Colonic mucosa (tissue), 4 donors: ENCODE measurements around the gene MYL3. TPM values are rescaled to one million over a fixed set of nuclear protein-coding genes. Genes with fewer than 3 reads are reported as not detected.

Experiments used
- DNase-seq: peaks from one replicate; pipeline ENCODE4 v3.0.0-alpha.2; 2020
- H3K27ac ChIP-seq: fragments of 200-600 bp; one replicate; pipeline ENCODE4 v1.8.0; 2021
- H3K27me3 ChIP-seq: fragments of 200-600 bp; one replicate; pipeline ENCODE4 v1.8.0; 2021
- H3K36me3 ChIP-seq: fragments of 200-600 bp; one replicate; pipeline ENCODE4 v1.8.0; 2021
- H3K4me1 ChIP-seq: fragments of 200-600 bp; one replicate; pipeline ENCODE4 v1.8.0; 2021; ENCODE audit warnings: mild to moderate bottlenecking
- H3K4me3 ChIP-seq: fragments of 200-600 bp; one replicate; pipeline ENCODE4 v1.8.0; 2021
- H3K9ac ChIP-seq, 2 donors: one replicate each; pipeline ENCODE4 v1.7.0; 2013; ENCODE audit warnings: control low read depth in 2 of 2, low read depth in 2 of 2, low read length in 2 of 2
- H3K9me3 ChIP-seq: fragments of 200-600 bp; one replicate; pipeline ENCODE4 v1.8.0; 2021
- CTCF ChIP-seq: fragments of 200-600 bp; IDR thresholded peaks from one replicate; pipeline ENCODE4 v1.8.0; 2022; ENCODE audit warnings: antibody characterized with exemption, mild to moderate bottlenecking
- intact Hi-C: fragments of 100-400 bp; cut with DNase I; formaldehyde crosslinking; loops from one replicate; pipeline ENCODE4 v1.14.1; 2022
- total RNA-seq, 2 donors: library from RNA; stranded (reverse); fragmentation: NEBNext Ultra II Directional in 1 of 2; extraction: Animal tissue kit (Norgen Biotek cat#: 25700) in 1 of 2; gene quantifications; one replicate each; pipeline ENCODE4 v1.2.1, GENCODE V29; 2021
- donor health status: healthy.
- donor health status: DM: no; HTN: no; CAD: no.
- donor health status: DM: no; HTN: no; CAD: no.

MYL3 gene
- total RNA-seq, 2 donors from 2014 or later, result 1.7 TPM; not detected in 1

GRCh38 chr3:46833346-46834300 lies 29.6 kb downstream of the MYL3 start:
- TF ChIP-seq CTCF, result no peak
- Histone ChIP-seq H3K9me3 (no peaks in the 10 kb centered on the region), H3K9ac (no peak overlapping the region), H3K4me1 (no peaks in the 10 kb centered on the region), H3K27me3 (no peaks in the 10 kb centered on the region), H3K36me3 (no peaks in the 10 kb centered on the region), H3K27ac (no peak overlapping the region), H3K4me3 (no peak overlapping the region)
- intact Hi-C loops, result no loop called here
- DNase-seq, result no peak

GRCh38 chr3:46831841-46832240 lies 31.4 kb downstream of the MYL3 start:
- TF ChIP-seq CTCF, result no peak
- H3K4me3 ChIP-seq, result no peak overlapping the region
- no peaks in the 10 kb centered on the region for H3K27me3 ChIP-seq
- intact Hi-C loops, result no loop called here
- no peaks in the 10 kb centered on the region for H3K9me3 ChIP-seq
- no peaks in the 10 kb centered on the region for H3K36me3 ChIP-seq
- no peaks in the 10 kb centered on the region for H3K4me1 ChIP-seq
- no peak overlapping the region for H3K27ac ChIP-seq
- DNase-seq, result no peak
- H3K9ac ChIP-seq, result no peak overlapping the region

GRCh38 chr3:46831316-46831715 lies 31.9 kb downstream of the MYL3 start:
- Histone ChIP-seq H3K9ac (no peak overlapping the region), H3K4me1 (no peaks in the 10 kb centered on the region), H3K4me3 (no peak overlapping the region), H3K9me3 (no peaks in the 10 kb centered on the region), H3K27ac (no peak overlapping the region), H3K27me3 (no peaks in the 10 kb centered on the region), H3K36me3 (no peaks in the 10 kb centered on the region)
- intact Hi-C loops, result no loop called here
- no peak for DNase-seq
- TF ChIP-seq CTCF, result no peak

- intact Hi-C loops, result no loop called here
- H3K4me1 ChIP-seq, result no peaks in the 10 kb centered on the region
- H3K27ac ChIP-seq, result no peak overlapping the region
- no peaks in the 10 kb centered on the region for H3K9me3 ChIP-seq
- H3K4me3 ChIP-seq, result no peak overlapping the region
- no peak overlapping the region for H3K9ac ChIP-seq
- H3K27me3 ChIP-seq, result no peaks in the 10 kb centered on the region
- TF ChIP-seq CTCF, result no peak
- no peak for DNase-seq
- no peaks in the 10 kb centered on the region for H3K36me3 ChIP-seq
Measured at GRCh38 chr3:46830801-46831200, 32.4 kb downstream of the MYL3 start.

GRCh38 chr3:46829699-46830208 lies 33.5 kb downstream of the MYL3 start:
- Histone ChIP-seq H3K4me1 (no peaks in the 10 kb centered on the region), H3K9me3 (no peaks in the 10 kb centered on the region), H3K9ac (no peak overlapping the region), H3K4me3 (no peak overlapping the region), H3K27ac (no peak overlapping the region), H3K27me3 (no peaks in the 10 kb centered on the region), H3K36me3 (no peaks in the 10 kb centered on the region)
- no peak for DNase-seq
- intact Hi-C loops, result no loop called here
- TF ChIP-seq CTCF, result no peak
